SH-SY5Y (cell line): Measurements from ENCODE around the gene RERE.

Experiments used
- GATA2 ChIP-seq: IDR thresholded peaks from 2 replicates; pipeline ENCODE4 v1.6.1; 2011; ENCODE audit warnings: mild to moderate bottlenecking, low read depth, low read length
- GATA3 ChIP-seq: IDR thresholded peaks from 2 replicates; pipeline ENCODE4 v1.6.1; 2011; ENCODE audit warnings: low read depth, mild to moderate bottlenecking, low read length, moderate library complexity

The RERE gene

DNA sequence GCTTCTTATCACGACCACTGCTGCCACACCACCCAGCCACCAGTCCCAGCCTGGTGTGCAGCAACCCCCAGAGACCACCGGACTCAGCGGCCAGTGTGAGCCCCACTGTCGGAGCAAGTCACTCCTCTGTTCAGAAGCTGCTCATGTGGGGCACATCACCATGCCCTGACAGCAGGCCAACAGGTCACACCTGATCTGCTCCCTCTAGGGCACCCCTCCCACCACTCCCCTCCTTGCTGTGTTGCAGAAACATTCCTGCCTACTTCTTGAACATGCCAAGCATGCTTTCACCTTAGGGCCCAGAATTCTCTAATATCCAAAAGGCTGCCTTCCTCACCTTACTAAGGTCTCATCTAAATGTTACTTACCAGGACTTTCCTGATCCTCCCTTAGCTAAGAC lies 353.1 kb downstream of the RERE start:
- TF ChIP-seq GATA3: no peak
- TF ChIP-seq GATA2: no peak

DNA sequence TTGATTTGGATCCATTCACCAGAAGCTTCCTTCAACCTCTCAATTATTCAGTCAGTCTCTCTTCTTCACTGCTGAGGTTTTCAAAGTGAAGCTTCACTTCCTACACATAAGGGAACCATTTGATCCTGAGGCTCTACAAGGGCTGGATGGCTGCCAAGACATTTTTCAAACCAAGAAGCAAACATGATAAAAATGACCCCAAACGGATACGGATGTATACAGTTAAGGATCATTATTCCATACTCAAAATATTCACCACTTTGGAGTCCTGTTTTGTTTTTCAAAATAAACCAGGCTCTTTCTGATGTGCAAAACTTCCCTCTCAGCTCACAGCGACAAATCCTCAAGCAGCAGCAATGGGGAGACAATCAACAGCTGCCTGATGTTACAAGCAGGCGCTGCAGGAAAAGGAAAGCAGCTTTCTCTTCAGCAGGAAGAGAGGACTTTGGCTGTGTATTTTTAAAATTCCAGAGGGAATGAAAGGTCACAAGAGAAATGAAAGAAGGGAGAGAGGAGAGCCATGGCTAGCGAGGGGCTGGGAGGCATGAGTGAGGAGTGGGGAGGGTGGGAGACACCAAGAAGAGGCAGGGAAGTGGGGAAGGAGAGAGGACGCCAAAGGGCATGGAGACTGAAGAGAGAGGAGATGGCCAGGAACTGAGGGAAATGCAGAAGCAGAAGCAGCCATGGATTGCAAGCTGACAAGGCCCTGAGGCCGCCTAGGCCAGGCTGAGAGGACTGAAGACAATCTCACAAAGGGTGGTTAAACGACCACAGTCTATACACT lies 354.1 kb downstream of the RERE start:
- TF ChIP-seq GATA2 (no peak), GATA3 (no peak)

DNA sequence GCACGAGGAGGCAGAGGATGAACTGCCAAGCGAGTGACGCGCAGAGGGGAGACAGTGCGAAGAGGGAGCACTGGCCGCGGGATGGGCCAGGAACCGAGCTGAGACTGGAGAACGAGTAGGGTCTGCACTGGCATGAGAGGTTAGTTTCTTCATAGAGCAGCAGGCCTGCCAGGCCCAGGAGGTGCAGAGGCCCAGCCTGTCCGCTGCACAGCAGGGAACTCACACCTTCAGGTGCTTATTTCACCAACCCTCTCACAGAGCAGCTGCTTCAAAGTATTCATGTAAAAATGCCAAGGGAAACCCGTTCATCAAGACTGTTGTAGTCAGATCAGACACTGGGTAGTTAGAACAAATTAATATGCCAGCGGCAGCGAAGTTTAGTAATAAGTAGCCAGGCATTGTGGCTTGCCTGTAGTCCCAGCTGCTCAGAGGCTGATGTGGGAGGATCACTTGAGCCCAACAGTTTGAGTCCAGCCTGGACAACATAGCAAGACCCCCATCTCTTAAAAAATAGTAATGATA lies 355.0 kb downstream of the RERE start:
- TF ChIP-seq GATA3 (no peak), GATA2 (no peak)

DNA sequence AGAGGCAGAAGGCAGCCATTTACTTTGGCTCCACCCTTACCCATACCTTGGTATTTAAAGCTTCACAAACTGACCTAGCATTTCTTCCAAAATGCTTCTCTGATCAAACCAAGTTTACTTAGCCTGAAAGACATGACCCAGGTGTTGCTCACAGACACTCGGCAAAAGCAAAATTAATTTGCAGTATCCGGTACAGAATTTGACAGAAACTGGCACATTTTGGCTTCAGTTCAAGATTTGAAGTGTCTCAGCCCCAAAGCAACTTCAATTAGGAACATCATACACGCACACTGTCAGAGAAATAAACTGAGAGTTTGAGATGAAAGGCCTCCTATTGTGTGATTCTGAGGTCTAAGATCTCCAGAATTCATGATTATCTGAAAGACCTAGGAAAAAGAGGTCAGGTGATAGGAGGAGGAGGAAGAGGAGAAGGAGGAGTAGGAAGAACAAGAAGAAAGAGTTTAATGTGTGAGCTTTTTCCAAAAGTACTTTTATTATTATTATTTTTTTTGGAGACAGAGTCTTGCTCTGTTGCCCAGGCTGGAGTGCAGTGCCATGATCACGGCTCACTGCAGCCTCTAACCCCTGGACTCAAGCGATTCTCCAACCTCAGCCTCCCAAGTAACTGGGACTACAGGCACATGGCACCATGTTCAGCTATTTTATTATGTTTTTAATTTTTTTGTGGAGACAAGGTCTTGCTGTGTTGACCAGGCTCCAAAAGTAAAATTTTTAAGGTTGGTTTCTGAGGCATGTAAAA lies 355.9 kb downstream of the RERE start:
- no peak for TF ChIP-seq GATA3
- no peak for TF ChIP-seq GATA2

DNA sequence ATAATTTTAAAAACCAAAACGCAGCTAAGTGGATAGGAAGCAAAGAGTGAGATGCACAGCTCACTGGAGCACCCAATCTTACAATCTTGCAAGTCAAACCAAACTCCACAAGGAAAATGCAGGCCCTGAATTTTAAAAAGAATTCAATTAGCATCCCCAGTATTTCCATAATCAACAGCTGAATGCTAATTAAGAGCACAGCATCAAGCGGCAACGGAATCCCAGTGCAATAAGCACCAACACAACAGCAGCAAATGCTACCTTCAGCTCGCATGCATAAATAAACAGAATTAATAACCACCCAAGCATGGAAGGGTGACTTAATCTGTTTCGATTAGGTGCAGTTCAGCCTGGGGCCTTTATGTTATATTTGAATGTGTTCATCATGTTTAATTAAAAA lies 356.7 kb downstream of the RERE start:
- TF ChIP-seq GATA3 (no peak), GATA2 (no peak)

DNA sequence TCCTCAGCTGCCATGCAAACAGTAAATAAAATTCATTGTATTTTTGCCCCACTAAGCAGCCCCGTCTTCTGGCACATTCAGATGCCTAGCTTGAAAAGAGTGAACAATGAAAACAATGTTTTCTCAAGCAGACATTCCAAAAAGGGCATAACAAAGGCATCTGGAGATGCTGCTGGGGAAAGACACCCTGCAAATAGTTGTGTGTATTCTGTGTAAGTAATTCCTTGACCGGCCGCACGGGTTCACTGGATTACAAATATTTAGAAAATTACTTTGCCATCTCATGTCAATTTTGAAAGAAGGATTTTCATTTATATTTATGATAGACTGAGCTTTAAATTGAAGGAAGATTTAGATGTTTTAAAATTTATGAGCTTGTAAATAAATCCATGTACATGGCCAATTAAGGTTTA lies 357.3 kb downstream of the RERE start:
- TF ChIP-seq GATA2: no peak
- no peak for TF ChIP-seq GATA3

DNA sequence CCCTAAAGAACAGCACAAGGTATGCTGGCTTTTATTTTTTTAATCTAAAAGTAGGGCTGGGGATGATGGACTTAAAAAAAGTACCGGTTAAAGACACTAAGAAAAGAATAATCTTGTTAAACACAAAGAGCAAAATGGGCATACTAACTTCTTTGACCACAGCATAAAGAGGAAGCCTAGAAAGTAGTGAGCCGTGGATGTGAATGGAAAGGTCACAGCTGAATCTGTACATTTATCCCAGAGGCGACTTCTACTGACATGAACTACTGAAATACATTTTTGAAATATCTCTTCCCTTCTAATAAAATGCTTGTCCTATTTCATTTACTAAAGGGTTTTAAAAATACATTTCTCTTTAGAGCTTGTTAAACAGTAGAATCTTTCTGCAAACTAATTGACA lies 358.8 kb downstream of the RERE start:
- TF ChIP-seq GATA2 (no peak), GATA3 (no peak)

DNA sequence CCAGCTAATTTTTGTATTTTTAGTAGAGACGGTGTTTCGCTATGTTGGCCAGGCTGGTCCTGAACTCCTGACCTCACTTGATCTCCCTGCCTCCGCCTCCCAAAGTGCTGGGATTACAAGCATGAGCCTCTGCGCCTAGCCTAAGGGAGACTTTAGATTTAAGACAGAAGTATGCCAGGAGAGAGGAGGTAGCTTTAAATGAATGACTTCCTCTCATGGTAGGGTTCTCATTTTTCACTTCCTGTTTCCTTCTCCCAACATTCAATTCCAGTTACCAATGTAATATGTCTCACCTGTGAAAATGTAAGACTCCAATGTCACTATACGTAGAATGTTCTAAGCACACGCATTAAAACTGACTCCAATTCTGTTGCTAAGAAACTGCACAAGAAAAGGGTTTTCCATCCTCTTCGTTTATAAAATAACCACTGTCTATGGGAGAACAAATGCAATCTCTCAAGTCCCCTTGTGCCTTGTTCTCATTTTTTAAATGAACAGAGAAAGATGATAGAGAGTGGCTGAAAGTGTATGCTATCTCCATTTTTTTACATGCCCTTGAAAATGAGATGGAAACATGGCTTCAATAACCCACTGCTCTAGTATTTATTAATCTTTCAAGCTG lies 359.6 kb downstream of the RERE start:
- no peak for TF ChIP-seq GATA3
- no peak for TF ChIP-seq GATA2

DNA sequence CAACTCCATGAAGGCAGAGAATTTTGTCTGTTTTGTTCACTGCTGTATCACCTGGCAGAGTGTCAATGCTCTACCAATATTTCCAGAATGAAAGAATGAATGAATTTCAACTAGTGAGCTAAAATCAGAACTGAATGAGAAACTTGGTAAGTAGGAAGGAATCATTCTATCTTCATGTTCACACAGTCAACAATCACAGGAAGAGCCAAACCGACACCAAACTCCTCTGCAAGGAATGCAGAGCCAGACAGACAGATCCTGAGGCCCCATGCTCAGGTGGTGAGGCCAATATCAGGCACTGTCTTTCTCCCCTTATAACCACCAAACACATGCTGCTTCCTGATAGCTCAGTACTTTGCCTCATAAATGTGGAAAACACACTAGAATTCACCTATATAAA lies 360.4 kb downstream of the RERE start:
- TF ChIP-seq GATA3 (no peak), GATA2 (no peak)

DNA sequence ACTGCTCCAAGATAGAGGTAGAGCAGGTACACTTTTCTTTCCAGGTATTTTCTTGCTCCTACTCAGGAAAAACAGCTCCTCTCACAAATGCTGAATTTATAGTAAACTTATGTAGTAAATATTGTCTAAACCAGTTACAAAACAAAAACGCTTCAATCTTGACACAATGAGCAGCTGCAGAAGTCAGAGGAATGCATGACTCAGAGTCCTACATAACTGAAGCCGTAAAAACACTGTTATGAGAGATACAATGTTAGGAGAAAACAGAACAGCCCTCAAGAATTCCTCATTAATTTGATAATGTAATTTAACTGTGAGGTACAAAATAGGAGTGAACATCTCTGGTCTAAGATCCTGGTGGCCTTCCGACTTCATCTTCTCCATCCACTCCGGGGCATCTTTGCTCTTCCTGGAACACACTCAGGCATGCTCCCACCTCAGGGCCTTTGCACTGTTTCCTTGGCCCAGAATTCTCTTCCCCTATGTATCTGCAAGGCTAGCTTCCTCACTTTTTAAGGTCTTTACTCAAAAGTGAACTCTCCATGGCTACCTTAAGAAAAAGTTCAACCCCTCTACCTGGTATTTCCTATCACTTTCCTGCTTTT lies 361.0 kb downstream of the RERE start:
- TF ChIP-seq GATA2 (no peak), GATA3 (no peak)

DNA sequence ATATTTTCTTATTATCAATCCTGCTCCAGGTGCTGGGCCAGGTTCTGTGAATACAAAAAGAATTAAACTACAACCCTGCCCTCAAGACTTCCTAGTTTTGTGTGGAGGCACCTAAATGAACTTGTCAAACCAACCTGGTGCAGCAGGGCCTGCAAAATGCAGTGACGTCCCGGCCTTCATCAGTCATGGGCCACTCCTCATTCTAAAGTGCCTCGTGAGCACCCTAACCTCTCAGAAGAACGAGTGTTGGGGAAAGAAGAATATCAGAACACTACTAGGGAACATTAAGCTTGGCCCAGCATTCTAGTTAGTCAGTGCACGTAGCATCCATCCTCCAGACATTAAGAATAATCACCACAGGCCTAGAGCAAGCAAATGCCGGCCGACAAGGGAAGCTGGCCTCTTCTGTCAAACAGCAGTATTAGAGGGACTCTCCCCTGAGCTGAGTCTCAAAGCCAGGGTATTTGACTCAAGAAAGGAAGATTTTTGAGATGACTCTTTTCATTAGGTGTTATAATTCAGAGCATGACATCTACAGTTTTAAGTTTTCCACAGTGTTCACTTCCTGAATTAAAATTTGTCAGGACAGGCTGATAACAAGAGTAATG lies 361.6 kb downstream of the RERE start:
- TF ChIP-seq GATA2 (no peak), GATA3 (no peak)

DNA sequence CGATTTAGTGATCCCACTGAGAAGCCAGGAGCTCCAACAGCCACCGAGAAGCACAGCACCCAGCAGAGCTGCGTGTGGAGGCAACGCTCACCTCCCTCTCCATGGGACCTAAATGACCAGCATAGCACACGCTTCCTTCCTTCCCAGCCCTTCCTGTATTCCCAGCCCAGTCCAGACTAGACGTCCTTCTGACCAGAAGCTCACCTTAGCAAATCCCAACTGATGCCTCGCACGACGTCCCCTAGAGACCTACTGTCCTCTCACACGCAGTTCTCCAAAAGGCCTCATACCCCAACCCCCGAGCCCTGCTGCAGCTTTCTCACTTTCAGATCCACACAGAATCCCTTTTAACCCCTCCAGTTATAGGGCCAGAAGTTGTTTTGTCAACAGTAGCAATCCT lies 367.1 kb downstream of the RERE start:
- TF ChIP-seq GATA3 (no peak), GATA2 (no peak)

DNA sequence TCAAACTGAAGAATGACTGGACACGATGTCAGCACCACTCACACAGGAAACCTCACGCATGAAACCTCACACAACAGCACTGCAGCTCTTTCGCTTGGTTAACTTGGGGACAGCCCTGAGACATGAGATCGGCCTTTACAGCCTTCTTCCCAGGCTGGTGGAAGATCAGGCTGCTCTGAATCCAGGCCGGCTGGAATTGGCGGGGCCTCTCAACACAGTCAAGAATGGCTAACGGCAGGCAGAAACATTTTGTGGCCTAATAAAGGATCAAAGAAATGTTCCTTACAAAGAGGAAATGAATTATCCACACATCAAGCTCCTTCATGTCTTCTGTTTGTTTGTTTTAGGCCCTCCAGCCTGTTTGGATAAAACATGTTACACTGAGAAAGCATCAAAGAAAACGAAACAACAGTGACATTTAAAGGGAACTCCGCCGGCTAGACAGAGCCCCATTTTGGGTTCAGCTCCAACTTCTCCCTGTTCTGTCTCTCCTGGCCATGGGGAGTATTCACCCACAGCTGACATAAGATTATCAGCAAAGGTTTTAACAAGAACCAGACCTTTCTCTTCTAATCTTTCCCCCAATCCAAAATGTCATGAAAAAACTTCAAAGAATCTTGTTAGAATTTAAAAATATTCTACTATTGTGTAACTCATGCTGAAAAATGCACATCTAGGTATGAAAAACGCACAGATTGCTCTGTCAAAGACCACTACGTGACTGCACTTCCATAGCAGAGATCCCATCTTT lies 368.4 kb downstream of the RERE start:
- TF ChIP-seq GATA3: no peak
- no peak for TF ChIP-seq GATA2

DNA sequence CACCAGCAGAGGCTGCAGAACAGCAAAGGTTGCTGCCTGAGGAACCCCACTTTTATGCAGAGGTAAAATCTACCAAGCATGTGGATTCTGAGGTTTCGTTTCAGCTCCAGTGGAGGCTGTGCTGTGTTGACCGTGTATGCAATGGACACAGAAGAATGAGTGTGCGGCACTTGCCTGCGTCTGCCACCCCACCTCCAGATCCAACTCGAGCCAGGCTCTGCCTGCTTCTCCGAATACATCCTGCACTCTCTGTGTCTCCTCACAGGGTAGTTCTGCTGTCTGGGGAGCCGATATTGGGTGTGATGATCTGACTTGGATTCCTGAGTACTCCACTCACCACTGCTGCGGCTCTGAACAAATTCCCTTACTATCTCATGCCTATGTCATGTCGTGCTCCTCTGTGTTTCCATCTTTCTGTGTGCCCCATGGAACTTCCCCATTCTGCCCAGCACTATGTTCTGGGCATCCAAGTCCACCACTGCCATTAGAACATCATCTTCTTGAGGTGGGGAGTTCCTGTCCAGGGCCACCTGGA lies 369.8 kb downstream of the RERE start:
- no peak for TF ChIP-seq GATA2
- no peak for TF ChIP-seq GATA3
